Loucy (cell line): ENCODE data around the gene TRERF1.

Source experiments
- H2AFZ ChIP-seq: fragments of 200-600 bp; sonication (generic); 2 replicates; pipeline ENCODE4 v1.6.0; 2016; ENCODE audit warnings: antibody characterized with exemption, mild to moderate bottlenecking, low read length, moderate library complexity
- H3F3A ChIP-seq: fragments of 200-600 bp; 2 replicates; pipeline ENCODE4 v1.6.0; 2016; ENCODE audit warnings: antibody characterized with exemption, low read depth, mild to moderate bottlenecking
- H3K27me3 ChIP-seq: fragments of 200-600 bp; sonication (generic); 2 replicates; pipeline ENCODE4 v1.6.1; 2014; ENCODE audit warnings: low read length, mild to moderate bottlenecking; ENCODE audit not compliant: insufficient read depth, poor library complexity, severe bottlenecking
- H3K36me3 ChIP-seq: fragments of 200-600 bp; sonication (generic); 2 replicates; pipeline ENCODE4 v1.6.1; 2016; ENCODE audit warnings: low read length; ENCODE audit not compliant: insufficient read depth
- H3K4me1 ChIP-seq: fragments of 200-600 bp; sonication (generic); 2 replicates; pipeline ENCODE4 v1.5.1; 2014; ENCODE audit warnings: low read length, mild to moderate bottlenecking; ENCODE audit not compliant: insufficient read depth, poor library complexity, severe bottlenecking
- H3K4me2 ChIP-seq: fragments of 200-600 bp; sonication (generic); 2 replicates; pipeline ENCODE4 v1.6.0; 2014; ENCODE audit warnings: antibody characterized with exemption, low read length, low read depth, mild to moderate bottlenecking; ENCODE audit not compliant: poor library complexity, severe bottlenecking
- H3K4me3 ChIP-seq: fragments of 200-600 bp; sonication (generic); 2 replicates; pipeline ENCODE4 v1.5.1; 2014; ENCODE audit warnings: low read length, mild to moderate bottlenecking, mixed read lengths; ENCODE audit not compliant: poor library complexity, severe bottlenecking
- H3K79me2 ChIP-seq: fragments of 200-600 bp; sonication (generic); 2 replicates; pipeline ENCODE4 v1.6.1; 2014; ENCODE audit warnings: low read length; ENCODE audit not compliant: insufficient read depth
- H3K9ac ChIP-seq: fragments of 200-600 bp; sonication (generic); 2 replicates; pipeline ENCODE4 v1.6.0; 2014; ENCODE audit warnings: mild to moderate bottlenecking, low read depth, low read length, moderate library complexity; ENCODE audit not compliant: poor library complexity, severe bottlenecking
- H3K9me2 ChIP-seq: fragments of 200-600 bp; sonication (generic); replicated peaks from 2 replicates; pipeline ENCODE4 v1.6.1; 2016; ENCODE audit warnings: low read depth, low read length, mixed read lengths
- H3K9me3 ChIP-seq: fragments of 200-600 bp; sonication (generic); 2 replicates; pipeline ENCODE4 v1.6.1; 2014; ENCODE audit warnings: mild to moderate bottlenecking, antibody characterized with exemption, low read length, low read depth; ENCODE audit not compliant: insufficient read depth
- H4K20me1 ChIP-seq: fragments of 200-600 bp; sonication (generic); 2 replicates; pipeline ENCODE4 v1.6.0; 2014; ENCODE audit warnings: antibody characterized with exemption, low read length, mild to moderate bottlenecking; ENCODE audit not compliant: insufficient read depth, poor library complexity, severe bottlenecking
- CTCF ChIP-seq: fragments of 200-600 bp; sonication (generic); conservative IDR thresholded peaks from 2 replicates; pipeline ENCODE4 v1.5.1; 2014; ENCODE audit warnings: mild to moderate bottlenecking, antibody characterized with exemption, low read length
- EZH2phosphoT487 ChIP-seq: fragments of 200-600 bp; IDR thresholded peaks from 2 replicates; pipeline ENCODE4 v1.6.1; 2018; ENCODE audit warnings: antibody characterized with exemption, mild to moderate bottlenecking, moderate library complexity, borderline replicate concordance

TRERF1 gene

GRCh38 chr6:42354702-42355101 is 97.0 kb downstream of the TRERF1 start:
- Histone ChIP-seq H3K27me3 (no peaks in the 10 kb centered on the region), H3K4me1 (no peaks in the 10 kb centered on the region), H3K36me3 (peaks cover 18% of the 10 kb centered on the region; the same call in 1 of the 2 replicates), H3F3A (no peaks in the 10 kb centered on the region), H4K20me1 (no peaks in the 10 kb centered on the region), H3K9ac (no peak overlapping the region), H3K9me3 (no peaks in the 10 kb centered on the region), H2AFZ (no peak overlapping the region), H3K4me3 (no peak overlapping the region), H3K4me2 (no peak overlapping the region), H3K79me2 (peaks cover 14% of the 10 kb centered on the region; the same call in 1 of the 2 replicates), H3K9me2 (no peaks in the 10 kb centered on the region)
- TF ChIP-seq EZH2phosphoT487 (no peak), CTCF (no peak)

GRCh38 chr6:42352856-42353564 is 98.7 kb downstream of the TRERF1 start:
- Histone ChIP-seq H3F3A (no peaks in the 10 kb centered on the region), H3K9me2 (no peaks in the 10 kb centered on the region), H2AFZ (no peak overlapping the region), H3K36me3 (peaks cover 17% of the 10 kb centered on the region; the same call in 1 of the 2 replicates), H3K27me3 (no peaks in the 10 kb centered on the region), H4K20me1 (no peaks in the 10 kb centered on the region), H3K4me2 (no peak overlapping the region), H3K9me3 (no peaks in the 10 kb centered on the region), H3K9ac (no peak overlapping the region), H3K4me1 (no peaks in the 10 kb centered on the region), H3K4me3 (no peak overlapping the region), H3K79me2 (peaks cover 2% of the 10 kb centered on the region; the same call in 1 of the 2 replicates)
- TF ChIP-seq CTCF (no peak), EZH2phosphoT487 (no peak)

- TF ChIP-seq EZH2phosphoT487 (no peak), CTCF (no peak)
- Histone ChIP-seq H2AFZ (no peak overlapping the region), H3K9me2 (no peaks in the 10 kb centered on the region), H3K4me3 (no peak overlapping the region), H3K4me2 (no peak overlapping the region), H3K9ac (no peak overlapping the region), H3K36me3 (peaks cover 8% of the 10 kb centered on the region; the same call in 1 of the 2 replicates), H3K27me3 (no peaks in the 10 kb centered on the region), H3K9me3 (no peaks in the 10 kb centered on the region), H3F3A (no peaks in the 10 kb centered on the region), H4K20me1 (no peaks in the 10 kb centered on the region), H3K4me1 (no peaks in the 10 kb centered on the region), H3K79me2 (no peaks in the 10 kb centered on the region)
Observed at GRCh38 chr6:42350911-42351310, 100.8 kb downstream of the TRERF1 start.
